Effector CD8-positive, alpha-beta T cell (primary cell): ENCODE results near the gene SGCB.
A peak's percentile ranks its signal among the peaks of the same experiment; 100 is the strongest.
"Not testable (repeated sequence)": the region's sequence is repeated elsewhere in the genome, so short reads cannot be mapped to it uniquely, and the experiment has no call there.

Experiments used
- DNase-seq: peaks from one replicate; lab custom pipeline; 2025; lab: John Stamatoyannopoulos, UW
- total RNA-seq, 4 experiments: gene quantifications; one replicate each; lab custom pipeline; 2026; lab: John Stamatoyannopoulos, UW

Gene SGCB
- 5.9 to 10.9 (median 7.6) reads per million in 4 experiments for total RNA-seq

GRCh38 chr4:52038103-52038912 is at the start of gene SGCB:
TSS of gene SGCB (minus strand) at chr4:52038299. CDS start at chr4:52038259, 40 bp downstream.
- peak; percentile 38 for DNase-seq

- not testable (repeated sequence) for DNase-seq
Measured at GRCh38 chr4:52086425-52086824, 48.3 kb upstream of the SGCB start.

- no peak for DNase-seq
Measured at GRCh38 chr4:52081216-52081615, 43.1 kb upstream of the SGCB start.

- no peak for DNase-seq
Measured at GRCh38 chr4:52079659-52080058, 41.6 kb upstream of the SGCB start.

GRCh38 chr4:52076731-52077130 is 38.6 kb upstream of the SGCB start:
- DNase-seq: no peak

GRCh38 chr4:52071791-52072546 is 33.9 kb upstream of the SGCB start:
- no peak for DNase-seq

GRCh38 chr4:52069571-52069970 is 31.5 kb upstream of the SGCB start:
- DNase-seq: no peak

- DNase-seq: no peak
Measured at GRCh38 chr4:52059372-52059771, 21.3 kb upstream of the SGCB start.

- no peak for DNase-seq
Measured at GRCh38 chr4:52058275-52058674, 20.2 kb upstream of the SGCB start.

- DNase-seq: no peak
Measured at GRCh38 chr4:52057196-52057595, 19.1 kb upstream of the SGCB start.

GRCh38 chr4:52054254-52054653 is 16.2 kb upstream of the SGCB start:
- no peak for DNase-seq

GRCh38 chr4:52052475-52052780 is 14.3 kb upstream of the SGCB start:
- DNase-seq: no peak

GRCh38 chr4:52051615-52052474 is 13.7 kb upstream of the SGCB start:
- DNase-seq: no peak

GRCh38 chr4:52051213-52051614 is 13.1 kb upstream of the SGCB start, which contains the start of gene SPATA18:
TSS of gene SPATA18 (plus strand) at chr4:52051304. CDS start at chr4:52051705, 401 bp downstream.
- no peak for DNase-seq

GRCh38 chr4:52049266-52049665 is 11.2 kb upstream of the SGCB start:
- no peak for DNase-seq

GRCh38 chr4:52045028-52045427 is 6.9 kb upstream of the SGCB start:
- DNase-seq: no peak

GRCh38 chr4:52037689-52038102 is 403 bp downstream of the SGCB start:
- no peak for DNase-seq

GRCh38 chr4:52036886-52037530 is 1.1 kb downstream of the SGCB start:
- DNase-seq: no peak

- DNase-seq: no peak
Measured at GRCh38 chr4:52035190-52035589, 2.9 kb downstream of the SGCB start.

- no peak for DNase-seq
Measured at GRCh38 chr4:52032005-52032404, 6.1 kb downstream of the SGCB start.

GRCh38 chr4:52028970-52029369 is 9.1 kb downstream of the SGCB start:
- no peak for DNase-seq
